Left forelimb (tissue), 1 donor: ENCODE measurements around the gene CFAP77.

Experiments used
- DNase-seq: peaks from one replicate; pipeline ENCODE4 v3.0.0-alpha.2; 2018; ENCODE audit warnings: low spot score

CFAP77 gene

GRCh38 chr9:132488626-132489025 is 78.6 kb downstream of the CFAP77 start:
- no peak for DNase-seq

- DNase-seq = no peak
Observed at GRCh38 chr9:132489536-132489935, 79.5 kb downstream of the CFAP77 start.

- no peak for DNase-seq
Observed at GRCh38 chr9:132494857-132495256, 84.8 kb downstream of the CFAP77 start.

GRCh38 chr9:132497731-132498130 is 87.7 kb downstream of the CFAP77 start:
- no peak for DNase-seq

GRCh38 chr9:132498531-132499210 is 88.7 kb downstream of the CFAP77 start:
- no peak for DNase-seq

- no peak for DNase-seq
Observed at GRCh38 chr9:132499251-132499650, 89.2 kb downstream of the CFAP77 start.

- no peak for DNase-seq
Observed at GRCh38 chr9:132500193-132500592, 90.2 kb downstream of the CFAP77 start.

- DNase-seq = no peak
Observed at GRCh38 chr9:132502480-132502879, 92.5 kb downstream of the CFAP77 start.

- no peak for DNase-seq
Observed at GRCh38 chr9:132503116-132503515, 93.1 kb downstream of the CFAP77 start.

GRCh38 chr9:132504488-132504887 is 94.5 kb downstream of the CFAP77 start:
- DNase-seq = no peak

GRCh38 chr9:132505991-132506655 is 96.1 kb downstream of the CFAP77 start:
- DNase-seq = no peak

GRCh38 chr9:132506977-132507669 is 97.1 kb downstream of the CFAP77 start:
- no peak for DNase-seq

GRCh38 chr9:132507670-132508469 is 97.9 kb downstream of the CFAP77 start:
- DNase-seq = peak; percentile 77

GRCh38 chr9:132509928-132510874 is 100.2 kb downstream of the CFAP77 start:
- DNase-seq = no peak

- DNase-seq = no peak
Observed at GRCh38 chr9:132511191-132511999, 101.4 kb downstream of the CFAP77 start.

GRCh38 chr9:132513416-132513815 is 103.4 kb downstream of the CFAP77 start:
- no peak for DNase-seq

GRCh38 chr9:132514011-132514744 is 104.2 kb downstream of the CFAP77 start:
- no peak for DNase-seq

GRCh38 chr9:132514821-132515220 is 104.8 kb downstream of the CFAP77 start:
- no peak for DNase-seq

GRCh38 chr9:132516301-132516700 is 106.3 kb downstream of the CFAP77 start:
- no peak for DNase-seq

GRCh38 chr9:132516911-132517310 is 106.9 kb downstream of the CFAP77 start:
- no peak for DNase-seq
